ENCODE data around the gene MTNR1A. TPM values are rescaled to one million over a fixed set of nuclear protein-coding genes. Genes with fewer than 3 reads are reported as not detected.

The MTNR1A gene
- total RNA-seq, 2 donors from 2014 or later: 0.62 to 1.6 TPM

DNA sequence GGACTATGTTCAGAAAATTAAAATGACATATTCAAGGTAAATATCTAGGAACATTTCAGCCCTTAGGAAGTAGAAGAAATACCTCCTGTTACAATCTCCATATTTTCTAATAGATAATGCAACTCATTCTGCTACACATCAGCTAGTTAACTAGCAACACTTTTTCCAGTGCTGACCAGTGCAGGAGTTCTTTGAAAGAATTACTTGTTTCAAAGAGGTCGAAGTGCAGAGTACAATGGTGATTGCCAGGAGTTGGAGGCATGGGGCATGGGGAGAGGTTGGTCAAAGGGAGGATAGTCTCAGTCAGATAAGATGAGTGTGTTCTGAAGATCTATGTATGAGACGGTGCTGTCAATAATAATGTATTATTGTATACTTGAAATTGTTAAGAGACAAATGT lies 53.1 kb downstream of the MTNR1A start:
- Histone ChIP-seq H3K27ac (ENCODE audit: low read depth, low read length) (no peak overlapping the region), H3K9me3 (ENCODE audit: control insufficient read depth, low read length) (no peaks in the 10 kb centered on the region), H3K9ac (ENCODE audit: extremely low read depth, low read length, poor library complexity, severe bottlenecking) (no peak overlapping the region), H3K36me3 (ENCODE audit: control insufficient read depth, insufficient read depth, low read length) (no peaks in the 10 kb centered on the region), H3K4me3 (ENCODE audit: low read length) (no peak overlapping the region), H3K27me3 (ENCODE audit: control insufficient read depth, insufficient read depth, low read length, poor library complexity, severe bottlenecking) (no peaks in the 10 kb centered on the region), H3K4me1 (ENCODE audit: control insufficient read depth, insufficient read depth, low read length) (no peaks in the 10 kb centered on the region)
- Mint-ChIP-seq H3K36me3 (ENCODE audit: low read depth) (no peaks in the 10 kb centered on the region), H3K9me3 (peaks cover under 1% of the 10 kb centered on the region), H3K4me1 (no peaks in the 10 kb centered on the region), H3K27me3 (ENCODE audit: insufficient read depth) (peaks cover 5% of the 10 kb centered on the region), H3K27ac (no peak overlapping the region), H3K4me3 (no peak overlapping the region)
- TF ChIP-seq, protein P1, sequence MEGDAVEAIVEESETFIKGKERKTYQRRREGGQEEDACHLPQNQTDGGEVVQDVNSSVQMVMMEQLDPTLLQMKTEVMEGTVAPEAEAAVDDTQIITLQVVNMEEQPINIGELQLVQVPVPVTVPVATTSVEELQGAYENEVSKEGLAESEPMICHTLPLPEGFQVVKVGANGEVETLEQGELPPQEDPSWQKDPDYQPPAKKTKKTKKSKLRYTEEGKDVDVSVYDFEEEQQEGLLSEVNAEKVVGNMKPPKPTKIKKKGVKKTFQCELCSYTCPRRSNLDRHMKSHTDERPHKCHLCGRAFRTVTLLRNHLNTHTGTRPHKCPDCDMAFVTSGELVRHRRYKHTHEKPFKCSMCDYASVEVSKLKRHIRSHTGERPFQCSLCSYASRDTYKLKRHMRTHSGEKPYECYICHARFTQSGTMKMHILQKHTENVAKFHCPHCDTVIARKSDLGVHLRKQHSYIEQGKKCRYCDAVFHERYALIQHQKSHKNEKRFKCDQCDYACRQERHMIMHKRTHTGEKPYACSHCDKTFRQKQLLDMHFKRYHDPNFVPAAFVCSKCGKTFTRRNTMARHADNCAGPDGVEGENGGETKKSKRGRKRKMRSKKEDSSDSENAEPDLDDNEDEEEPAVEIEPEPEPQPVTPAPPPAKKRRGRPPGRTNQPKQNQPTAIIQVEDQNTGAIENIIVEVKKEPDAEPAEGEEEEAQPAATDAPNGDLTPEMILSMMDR (conservative IDR thresholded peaks at IDR 0.05): no peak
- DNase-seq: no peak
- WGBS, 2 experiments (ENCODE audit: insufficient coverage in 1 of 2, insufficient read length in 1 of 2): 80 to 83% methylated on average over 1 of the region's 2 CpGs

DNA sequence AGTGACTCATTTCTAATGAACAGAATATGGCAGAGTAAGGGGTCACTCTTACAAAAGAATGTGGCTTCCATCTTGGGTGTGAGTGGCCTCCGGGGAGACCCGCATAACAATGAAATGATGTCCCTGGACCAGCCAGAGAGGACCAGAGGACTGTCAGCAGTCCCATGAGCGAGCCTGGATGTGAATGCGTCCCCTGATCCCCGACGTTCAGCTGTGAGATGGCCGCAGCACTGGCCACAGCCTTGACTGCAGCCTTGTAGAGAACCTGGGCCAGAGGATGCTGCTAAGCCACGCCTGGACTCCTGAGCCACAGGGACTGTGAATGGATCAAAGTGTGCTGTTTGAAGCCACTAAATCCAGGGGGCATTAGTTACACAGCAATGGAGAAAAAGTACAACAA lies 53.8 kb downstream of the MTNR1A start:
- DNase-seq: no peak
- Histone ChIP-seq H3K4me3 (ENCODE audit: low read length) (no peak overlapping the region), H3K27ac (ENCODE audit: low read depth, low read length) (no peak overlapping the region), H3K9ac (ENCODE audit: extremely low read depth, low read length, poor library complexity, severe bottlenecking) (no peak overlapping the region), H3K36me3 (ENCODE audit: control insufficient read depth, insufficient read depth, low read length) (no peaks in the 10 kb centered on the region), H3K9me3 (ENCODE audit: control insufficient read depth, low read length) (no peaks in the 10 kb centered on the region), H3K27me3 (ENCODE audit: control insufficient read depth, insufficient read depth, low read length, poor library complexity, severe bottlenecking) (no peaks in the 10 kb centered on the region), H3K4me1 (ENCODE audit: control insufficient read depth, insufficient read depth, low read length) (no peaks in the 10 kb centered on the region)
- Mint-ChIP-seq H3K9me3 (peaks cover 1% of the 10 kb centered on the region), H3K4me3 (no peak overlapping the region), H3K36me3 (ENCODE audit: low read depth) (no peaks in the 10 kb centered on the region), H3K27ac (no peak overlapping the region), H3K4me1 (no peaks in the 10 kb centered on the region), H3K27me3 (ENCODE audit: insufficient read depth) (peaks cover 5% of the 10 kb centered on the region)
- TF ChIP-seq, protein P1 (conservative IDR thresholded peaks at IDR 0.05): no peak
- 88 to 90% methylated on average over 8 of the region's 8 CpGs for WGBS, 2 experiments (ENCODE audit: insufficient coverage in 1 of 2, insufficient read length in 1 of 2)

- no peak for DNase-seq
- Mint-ChIP-seq H3K4me1 (no peaks in the 10 kb centered on the region), H3K27ac (no peak overlapping the region), H3K9me3 (peaks cover 4% of the 10 kb centered on the region), H3K27me3 (ENCODE audit: insufficient read depth) (peaks cover 5% of the 10 kb centered on the region), H3K4me3 (peak overlapping the region; percentile 41), H3K36me3 (ENCODE audit: low read depth) (no peaks in the 10 kb centered on the region)
- no peaks in the 10 kb centered on the region for H3K9me3 ChIP-seq (ENCODE audit: control insufficient read depth, low read length)
- no peak overlapping the region for H3K4me3 ChIP-seq (ENCODE audit: low read length)
- no peaks in the 10 kb centered on the region for H3K36me3 ChIP-seq (ENCODE audit: control insufficient read depth, insufficient read depth, low read length)
- H3K27ac ChIP-seq (ENCODE audit: low read depth, low read length): no peak overlapping the region
- H3K9ac ChIP-seq (ENCODE audit: extremely low read depth, low read length, poor library complexity, severe bottlenecking): no peak overlapping the region
- H3K27me3 ChIP-seq (ENCODE audit: control insufficient read depth, insufficient read depth, low read length, poor library complexity, severe bottlenecking): no peaks in the 10 kb centered on the region
- TF ChIP-seq, protein P1 (conservative IDR thresholded peaks at IDR 0.05): no peak
- WGBS, 2 experiments (ENCODE audit: insufficient coverage in 1 of 2, insufficient read length in 1 of 2): 94 to 96% methylated on average over 38 to 39 of the region's 39 CpGs
- no peaks in the 10 kb centered on the region for H3K4me1 ChIP-seq (ENCODE audit: control insufficient read depth, insufficient read depth, low read length)
These were observed 54.6 kb downstream of the MTNR1A start for GRCh38 chr4:186500721-186501304.

All from endodermal cell (in vitro differentiated cells).